ENCODE data around the gene TRIM6. TPM values are rescaled to one million over a fixed set of nuclear protein-coding genes. Genes with fewer than 3 reads are reported as not detected.

TRIM6 gene
- total RNA-seq, 3 donors from 2014 or later: 2.2 to 6.1 (median 2.6) TPM

DNA sequence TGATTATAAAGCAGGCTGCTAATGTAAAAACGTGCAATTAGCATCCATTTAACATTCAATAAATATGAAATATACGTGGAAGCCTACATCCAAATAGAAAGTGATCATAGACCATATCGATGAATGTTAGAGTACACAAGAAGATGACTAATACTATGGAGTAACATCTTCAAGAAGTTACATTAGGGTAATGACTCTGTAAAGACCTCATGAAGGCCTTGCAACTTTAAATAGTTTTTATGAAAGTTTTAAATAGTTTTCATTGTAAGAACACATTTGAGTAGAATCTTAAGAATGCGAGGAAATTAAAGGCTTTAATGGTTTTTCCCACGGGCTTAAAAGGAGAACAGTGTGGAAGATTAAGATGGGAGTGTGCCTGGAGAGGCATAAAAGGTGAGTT lies 29.8 kb downstream of the TRIM6 start:
- Histone ChIP-seq H3K36me3 (no peaks in the 10 kb centered on the region), H3K9me3 (no peaks in the 10 kb centered on the region), H3K27ac (no peak overlapping the region), H3K4me3 (peak overlapping the region in 1 of 3 donors; percentile 71), H3K4me1 (no peaks in the 10 kb centered on the region), H3K27me3 (no peaks in the 10 kb centered on the region)
- no peak for TF ChIP-seq POLR2A (IDR thresholded peaks at IDR 0.05)
- TF ChIP-seq, protein P1, sequence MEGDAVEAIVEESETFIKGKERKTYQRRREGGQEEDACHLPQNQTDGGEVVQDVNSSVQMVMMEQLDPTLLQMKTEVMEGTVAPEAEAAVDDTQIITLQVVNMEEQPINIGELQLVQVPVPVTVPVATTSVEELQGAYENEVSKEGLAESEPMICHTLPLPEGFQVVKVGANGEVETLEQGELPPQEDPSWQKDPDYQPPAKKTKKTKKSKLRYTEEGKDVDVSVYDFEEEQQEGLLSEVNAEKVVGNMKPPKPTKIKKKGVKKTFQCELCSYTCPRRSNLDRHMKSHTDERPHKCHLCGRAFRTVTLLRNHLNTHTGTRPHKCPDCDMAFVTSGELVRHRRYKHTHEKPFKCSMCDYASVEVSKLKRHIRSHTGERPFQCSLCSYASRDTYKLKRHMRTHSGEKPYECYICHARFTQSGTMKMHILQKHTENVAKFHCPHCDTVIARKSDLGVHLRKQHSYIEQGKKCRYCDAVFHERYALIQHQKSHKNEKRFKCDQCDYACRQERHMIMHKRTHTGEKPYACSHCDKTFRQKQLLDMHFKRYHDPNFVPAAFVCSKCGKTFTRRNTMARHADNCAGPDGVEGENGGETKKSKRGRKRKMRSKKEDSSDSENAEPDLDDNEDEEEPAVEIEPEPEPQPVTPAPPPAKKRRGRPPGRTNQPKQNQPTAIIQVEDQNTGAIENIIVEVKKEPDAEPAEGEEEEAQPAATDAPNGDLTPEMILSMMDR (IDR thresholded peaks at IDR 0.05): no peak
- no peak for TF ChIP-seq POLR2AphosphoS5 (IDR thresholded peaks at IDR 0.05)
- DNase-seq (ENCODE audit: low spot score in 2 of 2): no peak
- intact Hi-C loops (cut with DNase I; ENCODE audit: low total_unique reads): no loop called here

DNA sequence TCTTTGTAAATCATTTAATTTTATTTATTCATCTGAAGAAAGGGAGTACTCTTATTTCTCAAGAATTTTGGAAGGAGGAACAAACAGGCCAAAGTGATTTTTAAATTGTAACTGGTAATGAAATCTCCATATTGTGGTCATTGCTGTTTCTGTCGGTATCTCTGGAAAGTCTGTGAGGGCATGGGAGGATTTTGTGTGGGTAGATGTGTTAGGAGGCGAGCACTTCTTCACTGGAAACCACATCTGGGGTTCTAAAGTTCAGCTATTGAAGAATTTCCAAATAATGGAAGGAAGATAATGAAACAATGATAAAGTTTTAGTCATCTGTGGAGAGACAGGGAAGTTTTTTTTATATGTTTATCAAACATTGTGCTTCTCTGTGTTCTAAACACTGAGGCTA lies 35.0 kb downstream of the TRIM6 start:
- DNase-seq (ENCODE audit: low spot score in 2 of 2): no peak
- no peaks in the 10 kb centered on the region for H3K9me3 ChIP-seq
- H3K27ac ChIP-seq: no peak overlapping the region
- peaks cover 3% of the 10 kb centered on the region for H3K36me3 ChIP-seq
- intact Hi-C loops (cut with DNase I; ENCODE audit: low total_unique reads): no loop called here
- no peak overlapping the region for H3K4me3 ChIP-seq
- TF ChIP-seq, protein P1 (IDR thresholded peaks at IDR 0.05): no peak
- no peak for TF ChIP-seq POLR2A (IDR thresholded peaks at IDR 0.05)
- no peak for TF ChIP-seq POLR2AphosphoS5 (IDR thresholded peaks at IDR 0.05)
- H3K27me3 ChIP-seq: no peaks in the 10 kb centered on the region
- no peaks in the 10 kb centered on the region for H3K4me1 ChIP-seq

DNA sequence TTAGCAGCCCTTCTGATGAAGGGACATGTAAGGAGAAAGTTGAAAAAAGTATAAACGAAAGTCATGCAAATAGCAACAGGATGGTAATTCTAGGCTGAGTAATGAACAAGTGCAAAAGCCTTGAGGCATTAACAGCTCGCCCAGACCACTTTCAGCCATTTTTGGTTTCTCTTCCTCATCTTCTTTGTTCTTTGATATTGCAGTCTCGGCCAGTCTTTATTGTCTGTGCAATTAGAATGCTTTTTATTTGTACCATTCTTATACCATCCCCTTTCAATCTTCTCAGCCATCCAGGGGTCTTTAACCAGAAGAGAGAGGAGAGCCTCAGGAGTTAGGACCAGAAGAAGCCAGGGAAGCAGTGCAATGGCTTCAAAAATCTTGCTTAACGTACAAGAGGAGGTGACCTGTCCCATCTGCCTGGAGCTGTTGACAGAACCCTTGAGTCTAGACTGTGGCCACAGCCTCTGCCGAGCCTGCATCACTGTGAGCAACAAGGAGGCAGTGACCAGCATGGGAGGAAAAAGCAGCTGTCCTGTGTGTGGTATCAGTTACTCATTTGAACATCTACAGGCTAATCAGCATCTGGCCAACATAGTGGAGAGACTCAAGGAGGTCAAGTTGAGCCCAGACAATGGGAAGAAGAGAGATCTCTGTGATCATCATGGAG lies 35.7 kb downstream of the TRIM6 start:
- Histone ChIP-seq H3K4me3 (no peak overlapping the region), H3K27me3 (no peaks in the 10 kb centered on the region), H3K9me3 (no peaks in the 10 kb centered on the region), H3K27ac (no peak overlapping the region), H3K4me1 (no peaks in the 10 kb centered on the region), H3K36me3 (peaks cover 3% of the 10 kb centered on the region)
- TF ChIP-seq, protein P1 (IDR thresholded peaks at IDR 0.05): no peak
- TF ChIP-seq POLR2AphosphoS5 (IDR thresholded peaks at IDR 0.05) (no peak), POLR2A (IDR thresholded peaks at IDR 0.05) (no peak)
- no peak for DNase-seq (ENCODE audit: low spot score in 2 of 2)
- intact Hi-C loops (cut with DNase I; ENCODE audit: low total_unique reads): no loop called here

DNA sequence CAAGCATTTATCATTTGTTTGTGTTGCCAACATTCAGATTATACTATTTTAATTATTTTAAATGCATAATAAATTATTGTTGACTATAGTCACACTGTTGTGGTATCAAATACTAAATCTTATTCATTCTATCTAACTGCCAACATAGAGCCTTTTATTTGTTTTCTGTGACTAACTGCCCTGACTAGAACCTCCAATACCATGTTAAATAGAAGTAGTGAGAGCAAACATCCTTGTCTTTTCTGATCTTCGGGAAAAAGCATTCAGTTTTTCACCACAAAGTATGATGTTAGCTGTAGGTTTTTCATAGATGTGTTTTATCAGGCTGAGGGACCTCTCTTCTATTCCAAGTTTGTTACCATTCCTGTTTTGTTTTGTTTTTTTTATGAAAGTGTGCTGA lies 43.5 kb downstream of the TRIM6 start:
- TF ChIP-seq, protein P1 (IDR thresholded peaks at IDR 0.05): no peak
- TF ChIP-seq POLR2A (IDR thresholded peaks at IDR 0.05): no peak
- no peak for TF ChIP-seq POLR2AphosphoS5 (IDR thresholded peaks at IDR 0.05)
- DNase-seq (ENCODE audit: low spot score in 2 of 2): no peak
- Histone ChIP-seq H3K4me3 (no peak overlapping the region), H3K36me3 (peaks cover 25% of the 10 kb centered on the region), H3K9me3 (no peaks in the 10 kb centered on the region), H3K4me1 (no peaks in the 10 kb centered on the region), H3K27me3 (no peaks in the 10 kb centered on the region), H3K27ac (no peak overlapping the region)
- intact Hi-C loops (cut with DNase I; ENCODE audit: low total_unique reads): no loop called here

DNA sequence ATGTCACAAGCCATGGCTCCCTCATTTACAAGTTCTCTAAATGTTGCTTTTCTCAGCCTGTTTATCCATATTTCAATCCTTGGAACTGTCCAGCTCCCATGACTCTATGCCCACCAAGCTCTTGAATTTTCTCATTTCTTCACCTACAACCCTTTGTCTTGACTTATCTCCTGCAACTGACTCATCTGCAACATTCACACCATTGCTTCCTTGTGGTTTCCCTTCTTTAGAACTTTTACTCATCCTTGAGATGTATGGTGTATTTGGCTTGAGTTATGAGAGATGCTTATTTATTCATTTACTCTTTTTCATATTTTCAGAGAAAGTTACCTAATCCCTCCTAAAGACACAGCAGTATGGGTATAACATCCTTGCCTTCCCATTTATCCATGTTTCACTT lies 47.1 kb downstream of the TRIM6 start:
- Histone ChIP-seq H3K4me3 (no peak overlapping the region), H3K27ac (no peak overlapping the region), H3K4me1 (no peaks in the 10 kb centered on the region), H3K27me3 (no peaks in the 10 kb centered on the region), H3K9me3 (no peaks in the 10 kb centered on the region), H3K36me3 (peaks cover 21% of the 10 kb centered on the region)
- intact Hi-C loops (cut with DNase I; ENCODE audit: low total_unique reads): no loop called here
- TF ChIP-seq, protein P1 (IDR thresholded peaks at IDR 0.05): no peak
- TF ChIP-seq POLR2AphosphoS5 (IDR thresholded peaks at IDR 0.05) (no peak), POLR2A (IDR thresholded peaks at IDR 0.05) (no peak)
- DNase-seq (ENCODE audit: low spot score in 2 of 2): no peak

Data from breast epithelium (tissue), 4 donors.